ENCODE data around the gene EHMT1. TPM values are rescaled to one million over a fixed set of nuclear protein-coding genes. Genes with fewer than 3 reads are reported as not detected.
A peak's percentile ranks its signal among the peaks of the same experiment; 100 is the strongest.

EHMT1 gene
- total RNA-seq, 6 experiments from 2014 or later, result 26.8 to 51.9 (median 36.7) TPM

GRCh38 chr9:137682428-137683105 lies 63.8 kb downstream of the EHMT1 start:
- intact Hi-C loops (cut with DNase I), result no loop called here
- Histone ChIP-seq H3K4me1 (peaks cover 0 to 6% (median 2%) of the 10 kb centered on the region in 4 donors), H3K4me3 (no peak overlapping the region), H3K27ac (no peak overlapping the region), H3K9me3 (no peaks in the 10 kb centered on the region), H3K27me3 (no peaks in the 10 kb centered on the region), H3K36me3 (no peaks in the 10 kb centered on the region)
- TF ChIP-seq, protein P1, sequence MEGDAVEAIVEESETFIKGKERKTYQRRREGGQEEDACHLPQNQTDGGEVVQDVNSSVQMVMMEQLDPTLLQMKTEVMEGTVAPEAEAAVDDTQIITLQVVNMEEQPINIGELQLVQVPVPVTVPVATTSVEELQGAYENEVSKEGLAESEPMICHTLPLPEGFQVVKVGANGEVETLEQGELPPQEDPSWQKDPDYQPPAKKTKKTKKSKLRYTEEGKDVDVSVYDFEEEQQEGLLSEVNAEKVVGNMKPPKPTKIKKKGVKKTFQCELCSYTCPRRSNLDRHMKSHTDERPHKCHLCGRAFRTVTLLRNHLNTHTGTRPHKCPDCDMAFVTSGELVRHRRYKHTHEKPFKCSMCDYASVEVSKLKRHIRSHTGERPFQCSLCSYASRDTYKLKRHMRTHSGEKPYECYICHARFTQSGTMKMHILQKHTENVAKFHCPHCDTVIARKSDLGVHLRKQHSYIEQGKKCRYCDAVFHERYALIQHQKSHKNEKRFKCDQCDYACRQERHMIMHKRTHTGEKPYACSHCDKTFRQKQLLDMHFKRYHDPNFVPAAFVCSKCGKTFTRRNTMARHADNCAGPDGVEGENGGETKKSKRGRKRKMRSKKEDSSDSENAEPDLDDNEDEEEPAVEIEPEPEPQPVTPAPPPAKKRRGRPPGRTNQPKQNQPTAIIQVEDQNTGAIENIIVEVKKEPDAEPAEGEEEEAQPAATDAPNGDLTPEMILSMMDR (IDR thresholded peaks at IDR 0.05), result no peak
- TF ChIP-seq POLR2A (IDR thresholded peaks at IDR 0.05), result no peak
- WGBS (ENCODE audit: insufficient coverage, low coverage, low lambda C conversion rate, missing lambda C conversion rate), result 71% methylated on average over 6 of the region's 18 CpGs
- DNase-seq (no peak), ATAC-seq (peak in 1 of 4 donors; percentile 49)

DNA sequence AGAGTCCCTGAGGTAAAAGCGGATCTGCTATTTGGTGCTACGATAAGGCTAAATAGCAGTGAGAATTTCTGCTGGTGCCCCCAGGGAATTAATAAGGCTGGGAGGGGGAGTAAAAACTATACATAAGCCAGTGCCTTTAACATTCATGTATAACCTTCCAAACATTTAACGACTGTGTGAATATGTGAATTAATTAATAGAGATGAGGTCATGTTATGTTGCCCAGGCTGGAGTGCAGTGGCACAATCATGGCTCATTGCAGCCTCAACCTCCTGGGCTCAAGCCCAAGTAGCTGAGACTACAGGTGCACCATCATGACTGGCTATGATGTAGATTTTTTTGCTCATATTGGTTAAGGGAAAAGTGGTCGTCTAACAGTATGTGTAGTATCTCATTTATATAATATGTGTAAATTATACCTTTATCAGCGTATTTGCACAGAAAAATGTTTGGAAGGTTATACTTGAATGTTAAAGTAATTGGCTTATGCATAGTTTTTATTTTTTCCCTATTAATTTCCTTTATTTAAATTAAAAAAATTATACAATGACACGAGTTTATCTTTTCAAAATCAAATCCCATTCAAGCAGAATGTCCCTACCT lies 64.6 kb downstream of the EHMT1 start:
- Histone ChIP-seq H3K9me3 (no peaks in the 10 kb centered on the region), H3K27me3 (no peaks in the 10 kb centered on the region), H3K4me1 (peaks cover 0 to 6% (median 2%) of the 10 kb centered on the region in 4 donors), H3K27ac (no peak overlapping the region), H3K36me3 (no peaks in the 10 kb centered on the region), H3K4me3 (no peak overlapping the region)
- WGBS (ENCODE audit: insufficient coverage, low coverage, low lambda C conversion rate, missing lambda C conversion rate), result 84% methylated on average over 6 of the region's 6 CpGs
- no peak for DNase-seq
- intact Hi-C loops (cut with DNase I), result no loop called here
- ATAC-seq, result no peak
- TF ChIP-seq, protein P1 (IDR thresholded peaks at IDR 0.05), result no peak
- TF ChIP-seq POLR2A (IDR thresholded peaks at IDR 0.05), result no peak

DNA sequence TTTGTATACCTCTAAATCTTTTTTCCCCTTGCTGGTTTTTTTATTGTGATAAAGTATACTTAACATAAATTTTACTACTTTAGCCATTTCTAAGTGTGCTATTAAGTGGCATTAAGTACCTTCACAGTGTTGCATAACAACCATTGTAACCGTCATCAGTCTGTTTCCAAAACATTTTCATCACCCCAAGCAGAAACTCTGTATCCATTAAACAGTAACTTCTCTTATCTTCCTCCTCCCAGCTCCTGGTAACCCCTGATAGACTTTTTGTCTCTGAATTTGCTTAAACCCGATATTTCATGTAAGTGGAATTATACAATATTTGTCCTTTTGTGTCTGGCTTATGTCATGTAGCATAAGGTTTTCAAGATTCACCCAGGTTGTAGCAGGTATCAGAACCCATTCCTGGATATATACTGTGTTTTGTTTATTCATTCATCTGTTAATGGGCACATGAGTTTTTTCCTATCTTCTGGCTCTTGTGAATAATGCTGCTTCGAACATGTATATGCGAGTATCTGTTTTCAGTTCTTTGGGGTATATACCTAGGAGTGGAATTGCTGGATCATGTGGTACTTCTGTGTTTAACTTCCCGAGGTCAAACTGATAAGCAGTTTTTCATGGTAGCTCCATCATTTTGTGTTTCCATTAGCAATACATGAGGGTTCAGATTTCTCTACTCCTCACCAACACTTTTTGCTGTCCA lies 66.4 kb downstream of the EHMT1 start:
- no peak for TF ChIP-seq POLR2A (IDR thresholded peaks at IDR 0.05)
- TF ChIP-seq, protein P1 (IDR thresholded peaks at IDR 0.05), result no peak
- no peaks in the 10 kb centered on the region for H3K36me3 ChIP-seq
- H3K9me3 ChIP-seq, result no peaks in the 10 kb centered on the region
- H3K27me3 ChIP-seq, result no peaks in the 10 kb centered on the region
- H3K4me1 ChIP-seq, result peaks cover 0 to 12% (median 3%) of the 10 kb centered on the region in 4 donors
- WGBS (ENCODE audit: insufficient coverage, low coverage, low lambda C conversion rate, missing lambda C conversion rate), result 51% methylated on average over 5 of the region's 5 CpGs
- no peak overlapping the region for H3K27ac ChIP-seq
- peak in 3 of 4 donors; percentile 52 to 63 (median 59) for ATAC-seq
- no peak for DNase-seq
- H3K4me3 ChIP-seq, result no peak overlapping the region
- intact Hi-C loops (cut with DNase I), result no loop called here

DNA sequence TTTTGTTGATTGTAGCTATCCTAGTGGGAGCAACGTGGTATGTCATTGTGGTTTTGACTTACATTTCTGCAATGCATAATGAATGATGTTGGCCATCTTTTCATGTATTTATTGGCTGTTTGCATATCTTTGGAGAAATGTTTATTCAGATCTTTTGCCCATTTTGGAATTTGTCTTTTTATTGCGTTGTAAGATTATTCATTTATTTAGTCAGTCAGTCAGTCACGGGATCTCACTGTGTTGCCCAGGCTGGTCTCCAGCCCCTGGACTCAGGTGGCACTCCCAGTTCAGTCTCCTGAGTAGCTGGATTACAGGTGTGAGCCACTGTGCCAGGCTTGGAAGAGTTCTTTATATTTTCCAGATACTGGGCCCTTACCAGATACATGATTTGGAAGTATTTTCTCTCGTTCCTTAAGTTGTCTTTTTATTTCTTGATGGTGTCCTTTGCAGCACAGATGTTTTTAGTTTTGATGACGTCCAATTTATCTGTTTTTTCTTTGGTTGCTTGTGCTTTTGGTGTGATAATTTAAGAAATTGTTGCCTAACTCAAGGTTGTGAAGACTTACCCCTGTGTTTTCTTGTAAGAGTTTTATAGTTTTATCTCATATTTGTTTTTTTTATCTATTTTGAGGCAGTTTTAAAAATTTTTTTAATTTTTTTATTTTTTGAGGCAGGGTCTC lies 67.1 kb downstream of the EHMT1 start:
- DNase-seq, result no peak
- ATAC-seq, result no peak
- H3K36me3 ChIP-seq, result no peaks in the 10 kb centered on the region
- intact Hi-C loops (cut with DNase I), result no loop called here
- H3K9me3 ChIP-seq, result no peaks in the 10 kb centered on the region
- TF ChIP-seq, protein P1 (IDR thresholded peaks at IDR 0.05), result no peak
- TF ChIP-seq POLR2A (IDR thresholded peaks at IDR 0.05), result no peak
- H3K4me3 ChIP-seq, result no peak overlapping the region
- H3K4me1 ChIP-seq, result peaks cover 0 to 17% (median 6%) of the 10 kb centered on the region in 4 donors
- no peaks in the 10 kb centered on the region for H3K27me3 ChIP-seq
- 67% methylated on average over 5 of the region's 5 CpGs for WGBS (ENCODE audit: insufficient coverage, low coverage, low lambda C conversion rate, missing lambda C conversion rate)
- H3K27ac ChIP-seq, result no peak overlapping the region

Measured in right lobe of liver (tissue), 6 donors.